Keratinocyte (primary cell): ENCODE data around the gene CIAPIN1.

Experiments
- EZH2 ChIP-seq: IDR thresholded peaks from one replicate; pipeline ENCODE4 v1.6.1; 2012; ENCODE audit warnings: inconsistent platforms, mild to moderate bottlenecking, low read length, moderate library complexity
- TF ChIP-seq, protein P1 (sequence below), 3 experiments: IDR thresholded peaks in 1 of 3; conservative IDR thresholded peaks in 1 of 3; optimal IDR thresholded peaks in 1 of 3; 2 replicates in 2 of 3; 3 replicates in 1 of 3; pipeline versions ENCODE3 to v1.5.1; 2011; ENCODE audit warnings: low read length in 3 of 3, mild to moderate bottlenecking in 3 of 3, moderate library complexity in 2 of 3, control low read depth in 1 of 3, inconsistent platforms in 1 of 3; ENCODE audit not compliant: insufficient read depth in 2 of 3; ENCODE audit errors: extremely low read depth in 1 of 3

GRCh38 chr16:57386381-57386951 is 60.7 kb downstream of the CIAPIN1 start:
- TF ChIP-seq, protein P1, sequence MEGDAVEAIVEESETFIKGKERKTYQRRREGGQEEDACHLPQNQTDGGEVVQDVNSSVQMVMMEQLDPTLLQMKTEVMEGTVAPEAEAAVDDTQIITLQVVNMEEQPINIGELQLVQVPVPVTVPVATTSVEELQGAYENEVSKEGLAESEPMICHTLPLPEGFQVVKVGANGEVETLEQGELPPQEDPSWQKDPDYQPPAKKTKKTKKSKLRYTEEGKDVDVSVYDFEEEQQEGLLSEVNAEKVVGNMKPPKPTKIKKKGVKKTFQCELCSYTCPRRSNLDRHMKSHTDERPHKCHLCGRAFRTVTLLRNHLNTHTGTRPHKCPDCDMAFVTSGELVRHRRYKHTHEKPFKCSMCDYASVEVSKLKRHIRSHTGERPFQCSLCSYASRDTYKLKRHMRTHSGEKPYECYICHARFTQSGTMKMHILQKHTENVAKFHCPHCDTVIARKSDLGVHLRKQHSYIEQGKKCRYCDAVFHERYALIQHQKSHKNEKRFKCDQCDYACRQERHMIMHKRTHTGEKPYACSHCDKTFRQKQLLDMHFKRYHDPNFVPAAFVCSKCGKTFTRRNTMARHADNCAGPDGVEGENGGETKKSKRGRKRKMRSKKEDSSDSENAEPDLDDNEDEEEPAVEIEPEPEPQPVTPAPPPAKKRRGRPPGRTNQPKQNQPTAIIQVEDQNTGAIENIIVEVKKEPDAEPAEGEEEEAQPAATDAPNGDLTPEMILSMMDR (optimal IDR thresholded peaks at IDR 0.05 in 1 of 3, IDR thresholded peaks at IDR 0.05 in 1 of 3, conservative IDR thresholded peaks at IDR 0.05 in 1 of 3; ENCODE audit: extremely low read depth in 1 of 3, insufficient read depth in 2 of 3, low read length in 3 of 3) = no peak
- no peak for TF ChIP-seq EZH2
